Astrocyte of the spinal cord (primary cell): ENCODE measurements around the gene GALR2.

ENCODE experiments used
- DNase-seq: peaks from one replicate; pipeline ENCODE4 v3.0.0; 2011; ENCODE audit warnings: low read depth, low spot score
- H3K4me3 ChIP-seq: 2 replicates; pipeline ENCODE4 v1.5.1; 2011; ENCODE audit warnings: low read depth, mild to moderate bottlenecking, low read length, moderate library complexity
- in situ Hi-C: cut with HindIII; loops from 2 replicates; pipeline ENCODE4 v1.10.0; 2017; ENCODE audit warnings: low sequenced_read_pairs
- TF ChIP-seq, protein P1 (sequence below): IDR thresholded peaks from 2 replicates; pipeline ENCODE4 v1.5.1; 2012; ENCODE audit warnings: low read depth, mild to moderate bottlenecking, low read length, inconsistent platforms

The GALR2 gene

DNA sequence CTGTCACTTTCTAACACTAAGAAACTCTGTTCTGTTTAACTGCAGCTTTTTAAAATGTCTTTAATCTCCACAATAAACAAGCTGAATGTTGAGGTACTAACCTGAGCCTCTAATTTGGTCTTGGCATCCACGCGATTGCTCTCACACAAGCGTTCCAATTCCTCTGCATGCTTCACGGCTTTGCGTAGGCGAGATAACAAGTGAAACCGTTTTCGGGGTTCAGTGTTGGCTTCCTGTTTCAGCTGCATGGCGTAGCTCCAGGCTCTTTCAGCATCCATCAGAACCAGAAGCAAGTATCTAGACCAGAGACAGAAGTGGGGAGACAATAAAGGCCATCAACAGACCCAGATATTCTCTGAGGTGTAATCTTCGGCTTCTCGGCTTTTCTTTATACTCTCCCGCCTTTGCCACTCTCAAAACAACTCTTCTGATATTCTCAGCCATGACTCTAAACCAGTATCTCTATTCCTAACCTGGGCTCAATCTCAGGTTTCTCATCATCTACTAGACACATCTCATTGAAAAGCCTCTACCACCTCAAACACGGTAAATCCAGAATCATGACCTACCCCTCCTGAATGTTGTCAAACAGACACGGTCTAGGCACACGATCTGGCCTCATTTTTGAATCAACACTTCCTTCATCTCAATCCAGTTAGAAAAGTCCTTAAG lies 10.6 kb upstream of the GALR2 start:
- TF ChIP-seq, protein P1, sequence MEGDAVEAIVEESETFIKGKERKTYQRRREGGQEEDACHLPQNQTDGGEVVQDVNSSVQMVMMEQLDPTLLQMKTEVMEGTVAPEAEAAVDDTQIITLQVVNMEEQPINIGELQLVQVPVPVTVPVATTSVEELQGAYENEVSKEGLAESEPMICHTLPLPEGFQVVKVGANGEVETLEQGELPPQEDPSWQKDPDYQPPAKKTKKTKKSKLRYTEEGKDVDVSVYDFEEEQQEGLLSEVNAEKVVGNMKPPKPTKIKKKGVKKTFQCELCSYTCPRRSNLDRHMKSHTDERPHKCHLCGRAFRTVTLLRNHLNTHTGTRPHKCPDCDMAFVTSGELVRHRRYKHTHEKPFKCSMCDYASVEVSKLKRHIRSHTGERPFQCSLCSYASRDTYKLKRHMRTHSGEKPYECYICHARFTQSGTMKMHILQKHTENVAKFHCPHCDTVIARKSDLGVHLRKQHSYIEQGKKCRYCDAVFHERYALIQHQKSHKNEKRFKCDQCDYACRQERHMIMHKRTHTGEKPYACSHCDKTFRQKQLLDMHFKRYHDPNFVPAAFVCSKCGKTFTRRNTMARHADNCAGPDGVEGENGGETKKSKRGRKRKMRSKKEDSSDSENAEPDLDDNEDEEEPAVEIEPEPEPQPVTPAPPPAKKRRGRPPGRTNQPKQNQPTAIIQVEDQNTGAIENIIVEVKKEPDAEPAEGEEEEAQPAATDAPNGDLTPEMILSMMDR, result no peak
- no peak for DNase-seq
- in situ Hi-C loops, result no loop called here
- no peak overlapping the region for H3K4me3 ChIP-seq

DNA sequence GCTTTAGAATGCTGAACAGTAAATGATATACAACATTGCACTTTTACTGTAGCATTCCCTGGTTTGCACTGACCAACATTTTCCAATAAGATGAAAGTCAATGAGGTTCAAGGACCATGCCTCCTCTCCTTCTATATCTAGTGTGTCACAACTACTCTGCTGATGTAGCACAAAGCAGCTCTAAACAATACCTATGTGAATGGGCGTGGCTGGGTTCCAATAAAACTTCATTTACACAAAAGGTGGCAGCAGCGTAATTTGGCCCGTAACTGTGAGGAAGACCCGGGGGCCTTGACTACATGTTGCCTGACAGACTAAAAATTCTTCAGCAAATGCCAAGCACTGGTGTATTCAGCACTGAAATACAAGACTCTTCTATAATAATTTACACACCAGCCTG lies 8.8 kb upstream of the GALR2 start:
- in situ Hi-C loops, result no loop called here

DNA sequence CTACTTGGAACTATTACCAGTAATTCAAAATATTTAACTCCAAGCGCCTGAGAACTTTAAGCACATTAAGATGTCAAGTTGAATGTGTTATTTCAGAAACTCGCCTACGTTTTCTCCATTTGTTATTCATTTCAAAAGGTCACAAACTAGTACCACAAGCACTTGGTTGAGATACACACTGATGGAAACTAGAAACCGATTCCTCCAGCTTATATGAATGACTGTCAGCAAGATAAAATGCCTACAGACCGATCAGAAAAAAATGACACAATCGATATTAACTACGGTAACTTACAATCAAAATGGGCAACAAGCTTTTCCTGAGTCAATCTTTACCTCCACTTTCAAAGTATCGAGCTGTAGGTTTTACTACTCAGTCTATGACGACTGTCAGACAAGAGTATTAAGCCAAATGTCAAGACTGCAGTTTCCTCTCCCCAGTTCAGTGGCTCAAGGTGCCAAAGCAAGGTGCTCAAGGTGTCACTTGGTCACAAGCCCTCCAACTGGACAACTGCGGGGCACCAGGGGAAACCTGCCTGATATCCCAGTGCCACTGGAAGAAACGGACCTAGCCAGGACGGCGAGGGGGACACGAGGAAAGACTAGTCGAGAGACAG lies 2.9 kb upstream of the GALR2 start:
- in situ Hi-C loops, result no loop called here

More for the DNA sequence above, 8.8 kb upstream of the GALR2 start:
- no peak for DNase-seq
- TF ChIP-seq, protein P1, result no peak
- H3K4me3 ChIP-seq, result no peak overlapping the region

DNA sequence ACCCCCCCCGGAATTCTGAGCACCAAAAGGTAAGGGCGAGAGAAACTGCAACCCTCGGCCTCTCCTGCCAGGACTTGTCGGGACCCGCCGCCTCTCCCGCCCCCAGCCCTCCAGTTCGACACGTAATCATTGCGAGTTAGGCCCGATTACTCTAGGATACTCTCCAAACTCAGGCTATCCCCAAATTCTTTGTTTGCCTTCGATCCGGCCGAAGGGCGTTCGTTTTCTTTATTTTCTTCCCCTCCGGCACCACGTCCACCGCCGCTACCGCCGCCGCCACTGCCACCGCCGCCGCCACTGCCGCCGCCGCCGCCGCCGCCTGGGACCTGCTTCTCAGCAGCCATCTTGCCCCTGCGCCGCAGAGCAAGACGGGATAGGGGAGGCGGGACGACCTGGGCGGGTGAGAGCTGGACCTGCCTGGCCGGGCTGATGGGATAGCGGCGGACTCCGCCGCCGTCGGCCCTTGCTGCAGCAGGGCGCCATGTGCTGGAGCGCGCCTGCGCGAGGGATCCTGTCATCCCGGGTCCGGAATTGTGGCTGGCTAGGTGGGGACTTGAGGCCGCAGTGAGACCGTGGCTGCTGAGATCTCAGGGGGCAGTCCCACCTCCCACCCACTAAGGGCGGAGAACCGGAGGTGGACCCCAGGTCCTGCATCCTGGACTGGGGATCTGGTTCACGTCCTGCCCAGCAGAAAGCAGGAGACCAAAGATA lies 2.3 kb upstream of the GALR2 start, which contains the start of gene SRP68:
Gene SRP68 (minus strand): TSS at position 370 of the 711 bp plus-strand sequence. CDS start 26 bp downstream, at position 344.
- H3K4me3 ChIP-seq, result peak within 1 kb of the TSS; percentile 68
- peak; percentile 93 for DNase-seq
- TF ChIP-seq, protein P1, result no peak
- in situ Hi-C loops, result no loop called here

More for the DNA sequence above, 2.9 kb upstream of the GALR2 start:
- no peak for DNase-seq
- TF ChIP-seq, protein P1, result no peak
- H3K4me3 ChIP-seq, result peak overlapping the region; percentile 68

DNA sequence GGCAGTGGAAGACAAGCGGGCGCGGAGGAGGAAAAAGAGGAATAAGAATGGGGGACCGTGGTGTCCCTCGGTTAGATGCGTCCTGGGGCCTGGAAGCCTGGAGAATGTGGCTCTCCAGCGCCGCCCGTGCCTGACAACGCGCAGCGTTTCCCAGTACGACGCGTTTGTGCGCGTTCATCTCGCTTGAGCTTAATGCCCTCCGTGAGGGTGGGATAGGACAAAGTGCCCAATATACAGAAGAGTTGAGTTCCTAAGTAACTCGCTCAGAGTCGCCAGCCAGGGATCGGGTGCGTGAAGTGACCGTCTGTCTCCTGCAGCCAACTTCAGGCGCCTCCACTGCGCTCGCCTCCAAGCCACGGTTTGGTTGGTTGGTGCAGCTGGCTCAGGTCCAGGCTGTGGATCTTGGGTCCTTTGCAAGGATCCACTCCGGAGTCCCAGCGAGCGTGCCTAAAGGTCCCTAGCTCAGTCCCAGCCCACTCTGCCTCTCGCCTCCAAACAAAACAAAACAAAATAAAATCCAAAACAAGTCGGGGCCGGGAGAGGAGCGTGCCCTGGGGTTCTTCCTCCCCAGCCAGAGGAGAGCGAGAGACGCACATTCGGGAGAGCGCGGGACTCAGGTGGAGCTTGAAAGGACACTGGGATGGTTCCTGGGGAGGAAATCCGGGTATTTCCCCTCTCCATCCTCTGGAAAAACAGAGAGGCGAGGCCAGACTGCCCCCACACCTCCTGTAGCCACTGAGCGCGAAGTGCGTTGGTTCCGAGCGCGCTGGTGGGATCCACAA lies 974 bp downstream of the GALR2 start:
- in situ Hi-C loops, result no loop called here
- H3K4me3 ChIP-seq, result no peak overlapping the region
- TF ChIP-seq, protein P1, result peak; percentile 18
- no peak for DNase-seq

DNA sequence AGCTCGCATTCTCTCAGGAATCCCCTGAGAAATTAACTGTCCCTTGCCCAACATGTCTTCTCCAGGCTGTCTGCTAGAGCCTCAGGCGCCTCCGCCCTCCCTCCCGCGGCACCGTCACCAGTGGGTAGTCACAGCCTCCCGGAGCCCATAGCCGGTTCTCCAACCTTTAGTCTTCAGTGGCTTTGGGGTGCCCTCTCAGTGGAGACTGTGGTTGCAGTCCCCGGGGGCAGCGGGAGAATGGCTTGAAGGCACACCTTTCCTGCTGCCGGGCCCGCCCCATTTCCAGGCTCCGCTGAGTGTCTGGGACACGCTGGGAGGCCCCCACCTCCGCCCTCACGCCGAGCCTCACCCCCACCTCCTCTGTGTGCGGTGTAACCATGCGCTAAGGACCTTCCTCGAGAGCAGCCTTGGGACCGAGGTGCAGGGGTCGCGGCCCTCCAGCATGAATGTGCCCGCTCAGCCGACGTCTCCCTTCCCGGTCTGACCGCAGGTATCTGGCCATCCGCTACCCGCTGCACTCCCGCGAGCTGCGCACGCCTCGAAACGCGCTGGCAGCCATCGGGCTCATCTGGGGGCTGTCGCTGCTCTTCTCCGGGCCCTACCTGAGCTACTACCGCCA lies 1.7 kb downstream of the GALR2 start:
- DNase-seq, result no peak
- in situ Hi-C loops, result no loop called here
- H3K4me3 ChIP-seq, result no peak overlapping the region
- TF ChIP-seq, protein P1, result no peak
